Bladder microvascular endothelial cell (primary cell): ENCODE results near the gene CDC6. TPM values are rescaled to one million over a fixed set of nuclear protein-coding genes. Genes with fewer than 3 reads are reported as not detected.

Experiments used
- total RNA-seq: library from RNA; depleted of rRNA; stranded (reverse); fragments of >200 nt; gene quantifications from 2 replicates; pipeline ENCODE4 v1.2.3, GENCODE V29; 2014

Gene CDC6
- 16.7 and 21.1 TPM in 2 replicates for total RNA-seq

GRCh38 chr17:40287494-40288369 is at the start of gene CDC6:
Gene CDC6 (plus strand): TSS chr17:40287879. CDS start chr17:40289421, 1,542 bp downstream.

GRCh38 chr17:40309031-40309948 is 21.6 kb downstream of the CDC6 start, which contains the start of gene RARA:
Gene RARA (plus strand): TSS chr17:40309180. CDS start chr17:40331219, 22,039 bp downstream.

Other genes starting within 250 kb of the CDC6 start
- 28.8 and 53.6 TPM in 2 replicates for gene MED24, start 233.5 kb upstream of the CDC6 start, total RNA-seq
- gene THRA, start 224.9 kb upstream of the CDC6 start, total RNA-seq, result 13.3 and 26.4 TPM in 2 replicates
- 0.65 and 1.8 TPM in 2 replicates for gene NR1D1, start 187.3 kb upstream of the CDC6 start, total RNA-seq
- 28.7 and 55.9 TPM in 2 replicates for gene MSL1, start 165.9 kb upstream of the CDC6 start, total RNA-seq
- gene CASC3, start 147.3 kb upstream of the CDC6 start, total RNA-seq, result 22.0 and 30.8 TPM in 2 replicates
- gene RAPGEFL1, start 110.4 kb upstream of the CDC6 start, total RNA-seq, result 1.1 and 1.8 TPM in 2 replicates
- 5.0 and 13.9 TPM in 2 replicates for gene WIPF2, start 68.6 kb upstream of the CDC6 start, total RNA-seq
- 5.0 and 9.8 TPM in 2 replicates for gene RARA, start 21.3 kb downstream of the CDC6 start, total RNA-seq
- 0.49 and 1.6 TPM in 2 replicates for gene GJD3, start 76.9 kb downstream of the CDC6 start, total RNA-seq
- gene TOP2A, start 130.0 kb downstream of the CDC6 start, total RNA-seq, result 57.8 and 74.0 TPM in 2 replicates
- 187 and 316 TPM in 2 replicates for gene IGFBP4, start 155.6 kb downstream of the CDC6 start, total RNA-seq
- not detected in 2 replicates for gene TNS4, start 213.7 kb downstream of the CDC6 start, total RNA-seq